NOMO-1 (cell line): ENCODE results near the gene MRC2.
"Not testable (repeated sequence)": the region's sequence is repeated elsewhere in the genome, so short reads cannot be mapped to it uniquely, and the experiment has no call there.

Experiments
- DNase-seq, 2 experiments: peaks; one replicate each; lab custom pipeline; 2025; ENCODE audit not compliant: unreplicated experiment in 2 of 2; lab: John Stamatoyannopoulos, UW

Gene MRC2

GRCh38 chr17:62611728-62612127 is 15.7 kb upstream of the MRC2 start:
- peak; percentile 66 to 95 for DNase-seq

DNA sequence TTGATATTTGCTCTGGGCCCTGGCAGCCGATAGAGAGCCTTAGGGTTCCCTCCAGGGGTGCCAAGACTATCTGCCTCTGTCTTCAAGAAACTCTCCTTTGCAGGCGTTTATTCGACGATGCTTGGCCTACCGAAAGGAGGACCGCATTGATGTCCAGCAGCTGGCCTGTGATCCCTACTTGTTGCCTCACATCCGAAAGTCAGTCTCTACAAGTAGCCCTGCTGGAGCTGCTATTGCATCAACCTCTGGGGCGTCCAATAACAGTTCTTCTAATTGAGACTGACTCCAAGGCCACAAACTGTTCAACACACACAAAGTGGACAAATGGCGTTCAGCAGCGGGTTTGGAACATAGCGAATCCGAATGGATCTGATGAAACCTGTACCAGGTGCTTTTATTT is 15.2 kb upstream of the MRC2 start:
- DNase-seq = not testable (repeated sequence)

- DNase-seq = not testable (repeated sequence)
Measured at GRCh38 chr17:62613095-62613494, 14.4 kb upstream of the MRC2 start.

GRCh38 chr17:62614142-62614541 is 13.3 kb upstream of the MRC2 start:
- DNase-seq = no peak

DNA sequence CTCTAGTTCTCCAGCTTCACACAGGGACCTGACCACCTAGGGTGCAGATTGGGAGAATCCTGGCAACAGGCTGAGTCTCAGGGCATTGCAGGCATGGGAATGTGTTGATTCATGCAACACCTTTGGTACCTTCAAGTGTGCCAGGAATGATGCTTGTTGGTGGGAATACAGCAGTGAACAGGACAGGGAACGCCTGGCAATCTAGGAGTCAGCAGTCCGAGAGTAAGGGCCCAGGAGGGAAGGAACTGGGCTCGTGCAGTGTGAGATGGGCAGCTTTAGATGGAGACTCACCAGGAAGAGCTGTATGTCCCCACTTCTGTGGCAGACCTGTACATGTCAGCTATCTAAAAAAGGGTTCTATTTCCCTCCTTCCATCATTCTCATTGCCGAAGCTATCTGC is 12.0 kb upstream of the MRC2 start:
- DNase-seq = no peak

DNA sequence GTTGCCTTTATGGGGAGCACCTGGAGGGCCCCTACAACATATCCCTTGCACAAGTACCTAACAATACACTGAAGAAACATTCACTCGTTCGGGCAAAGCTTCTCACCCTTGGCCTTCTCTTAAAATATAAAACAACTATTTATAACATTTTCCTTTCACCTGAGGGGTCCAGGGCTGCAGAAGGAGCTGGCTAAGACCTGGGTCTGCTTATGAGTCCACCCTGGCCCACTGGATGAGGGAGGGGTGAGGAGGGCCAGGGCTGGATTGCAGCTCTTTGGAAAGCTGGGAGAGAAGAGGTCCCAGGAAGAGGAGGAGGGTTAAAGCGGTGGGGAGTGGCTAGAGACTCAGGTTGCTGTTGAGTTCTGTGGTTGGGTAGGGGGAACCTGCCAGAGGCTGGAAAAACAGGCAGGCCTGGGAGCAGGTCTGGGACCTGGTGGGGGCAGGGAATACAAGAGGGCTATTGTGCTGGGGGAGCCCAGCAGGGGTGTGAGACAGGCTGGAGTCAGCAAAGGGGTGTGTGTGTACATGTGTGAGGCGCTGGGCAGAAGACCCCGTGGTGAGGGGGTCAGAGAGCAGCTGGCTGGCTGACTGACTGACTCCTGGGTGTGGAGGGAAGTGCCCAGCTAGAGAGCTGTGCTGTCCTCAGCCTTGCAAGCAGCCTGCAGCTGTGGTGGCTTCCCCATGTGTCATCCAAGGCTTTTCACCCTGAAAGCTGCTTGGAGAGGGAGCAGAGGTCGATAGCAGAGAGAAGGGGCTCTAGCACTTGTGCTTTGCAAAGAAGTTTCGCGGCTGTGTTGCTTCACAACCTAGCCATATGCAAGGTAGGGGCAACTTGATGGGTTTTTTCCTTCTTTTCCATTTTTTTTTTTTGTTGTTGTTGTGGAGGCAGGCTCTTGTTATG is 10.2 kb upstream of the MRC2 start:
- no peak for DNase-seq

- no peak for DNase-seq
Measured at GRCh38 chr17:62617894-62618472, 9.5 kb upstream of the MRC2 start.

GRCh38 chr17:62618647-62619416 is 8.6 kb upstream of the MRC2 start:
- DNase-seq = no peak

GRCh38 chr17:62619417-62620155 is 7.9 kb upstream of the MRC2 start:
- no peak for DNase-seq

GRCh38 chr17:62621223-62621622 is 6.2 kb upstream of the MRC2 start:
- DNase-seq = no peak

GRCh38 chr17:62625184-62625869 is 2.1 kb upstream of the MRC2 start:
- peak; percentile 16 to 33 for DNase-seq

GRCh38 chr17:62625870-62626200 is 1.6 kb upstream of the MRC2 start:
- DNase-seq = no peak

GRCh38 chr17:62626719-62627218 is 701 bp upstream of the MRC2 start:
- DNase-seq = peak; percentile 33 to 39

DNA sequence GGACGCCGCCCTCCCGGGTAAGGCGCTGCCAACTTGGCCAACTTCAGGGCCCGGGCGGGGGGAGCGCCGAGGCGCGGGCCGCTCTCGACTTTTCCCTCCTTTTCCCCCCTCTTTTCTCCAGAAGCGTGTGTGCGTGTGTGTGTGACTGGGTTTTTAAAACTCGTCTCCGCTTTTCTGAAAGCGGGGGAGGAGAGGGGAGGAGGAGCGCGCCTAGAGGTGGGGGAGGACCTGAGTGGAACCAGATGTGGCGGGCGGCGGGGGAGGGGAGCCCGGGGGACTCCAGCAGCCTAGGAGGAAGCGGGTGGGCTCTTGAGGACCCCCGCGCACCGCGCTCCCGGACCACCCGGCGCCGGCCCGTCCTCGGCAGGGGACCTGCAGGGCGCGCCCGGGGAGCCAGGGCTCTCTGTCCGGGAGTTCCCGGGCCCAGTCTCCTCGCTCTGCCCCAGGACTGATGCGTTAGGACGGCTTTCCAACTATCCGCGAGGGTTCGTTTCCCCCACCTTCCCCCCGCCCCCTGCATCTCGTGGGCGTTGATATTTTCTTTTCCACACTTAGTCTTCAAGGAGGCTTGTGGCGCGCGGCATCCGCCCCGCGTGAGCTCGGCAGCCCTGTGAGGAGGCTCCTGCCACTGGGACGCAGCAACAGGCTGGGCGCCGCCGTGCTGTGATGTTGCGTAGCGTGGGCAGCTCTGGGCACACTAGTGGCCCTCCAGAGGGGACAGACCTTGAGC is 599 bp downstream of the MRC2 start:
- peak; percentile 8 to 29 for DNase-seq

DNA sequence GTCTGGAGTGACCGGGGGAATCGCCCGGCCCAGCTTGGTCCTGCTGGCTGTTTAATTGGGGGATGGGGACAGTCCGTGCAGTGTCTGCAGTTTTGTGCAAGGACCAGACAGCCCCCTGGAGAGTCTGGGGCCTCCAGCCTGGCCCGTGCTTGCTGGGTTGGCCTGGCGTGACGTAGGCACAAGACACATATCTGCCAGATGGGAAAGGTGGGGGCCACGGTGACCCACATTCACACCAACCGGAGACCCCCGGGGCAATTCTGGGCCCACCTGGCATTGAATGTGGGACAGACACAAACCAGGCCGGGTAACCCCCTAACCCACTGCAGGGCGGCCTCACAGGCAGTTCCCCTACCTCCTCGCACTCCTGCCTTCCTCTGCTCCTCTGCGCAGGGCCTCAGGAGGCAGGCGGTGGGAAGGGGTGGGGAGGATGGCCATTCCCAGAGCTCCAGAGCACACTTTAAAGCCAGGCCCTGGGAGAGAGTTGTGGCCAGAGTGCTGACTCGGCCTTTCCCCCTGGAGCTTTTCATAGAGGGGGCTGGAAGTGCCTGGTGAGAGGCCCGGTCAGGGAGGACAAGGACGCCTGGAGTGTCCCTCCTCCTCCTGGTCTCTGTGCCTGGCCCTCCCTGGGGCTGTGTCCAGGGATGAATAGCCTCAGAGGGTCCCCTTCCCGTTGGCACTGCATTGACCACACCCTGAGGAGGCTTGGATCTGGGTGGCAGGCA is 1.5 kb downstream of the MRC2 start:
- no peak for DNase-seq

- DNase-seq = no peak
Measured at GRCh38 chr17:62629556-62630364, 2.3 kb downstream of the MRC2 start.

DNA sequence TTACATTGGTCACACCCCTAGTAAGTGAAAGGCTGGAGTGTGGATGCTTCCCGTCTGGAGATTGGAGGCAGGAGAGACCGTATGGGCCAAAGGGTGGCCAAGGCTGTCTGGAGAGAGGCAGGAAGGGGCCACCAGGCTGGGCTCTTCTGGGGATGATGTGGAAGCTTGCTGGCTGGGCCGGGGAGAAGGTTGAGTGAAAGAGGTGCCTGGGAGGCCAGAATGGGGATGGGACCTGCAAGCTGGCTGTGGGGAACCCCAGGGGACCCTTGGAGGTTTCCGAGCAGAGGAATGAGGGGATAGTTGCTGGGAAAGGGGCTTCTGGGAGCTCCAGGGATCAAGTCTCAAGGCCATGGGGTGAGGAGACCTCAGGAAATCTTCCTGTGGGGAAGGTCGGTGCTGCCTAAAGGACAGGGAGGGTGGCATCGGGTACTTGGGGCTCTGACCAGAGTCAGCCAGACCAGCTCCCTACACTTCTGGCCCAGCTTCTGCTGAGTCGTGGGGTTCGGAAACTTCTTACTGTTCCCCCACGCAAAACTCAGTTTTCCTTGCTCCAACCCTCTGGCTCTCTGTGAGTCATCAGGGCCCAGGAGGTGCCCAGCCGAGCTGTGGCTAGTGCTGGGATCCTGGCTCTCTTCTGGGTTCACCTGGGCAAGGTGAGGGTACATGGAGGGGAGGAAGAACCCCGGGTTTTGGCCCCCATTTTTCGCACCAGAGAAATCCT is 3.1 kb downstream of the MRC2 start:
- DNase-seq = no peak
